ENCODE measurements around the gene B3GNT4.

- TF ChIP-seq USF2 (IDR thresholded peaks at IDR 0.05; ENCODE audit: low read depth, low read length) (no peak), CTCF (conservative IDR thresholded peaks at IDR 0.05; ENCODE audit: low read depth, low read length) (no peak), RFX5 (IDR thresholded peaks at IDR 0.05; ENCODE audit: low read depth, low read length) (no peak), POLR2A (IDR thresholded peaks at IDR 0.05; ENCODE audit: low read depth, low read length) (no peak)
These were observed 23.8 kb downstream of the B3GNT4 start for GRCh38 chr12:122227341-122227740.

All from IMR-90 (cell line).